A673 (cell line): ENCODE results near the gene IL11. TPM values are rescaled to one million over a fixed set of nuclear protein-coding genes. Genes with fewer than 3 reads are reported as not detected.

ENCODE experiments used
- BruUV-seq: library from RNA; stranded (reverse); fragments of 400-500 nt; replicated peaks from 2 replicates; lab custom pipeline; 2021; lab: Mats Ljungman, UMichigan
- CTCF ChIA-PET: fragments of 300-600 bp; sonication (Branson Sonifier 250); formaldehyde crosslinking; loops from one replicate; lab custom pipeline; 2022; ENCODE audit warnings: antibody characterized with exemption; lab: Charles Lee
- POLR2A ChIA-PET: fragments of 300-600 bp; sonication (Branson Sonifier 250); formaldehyde crosslinking; loops from one replicate; lab custom pipeline; 2022; ENCODE audit warnings: antibody characterized with exemption; ENCODE audit not compliant: low non-redundant PET; lab: Charles Lee
- DNase-seq: peaks from one replicate; pipeline ENCODE4 v3.0.0-alpha.2; 2015; ENCODE audit warnings: low spot score
- H3K27ac ChIP-seq: fragments of 200-600 bp; sonication (generic); 2 replicates; pipeline ENCODE4 v1.5.1; 2016; ENCODE audit warnings: mixed run types, low read depth, mild to moderate bottlenecking, mixed read lengths, antibody characterized with exemption, low read length; ENCODE audit not compliant: poor library complexity, severe bottlenecking
- H3K27me3 ChIP-seq: fragments of 200-600 bp; sonication (generic); replicated peaks from 2 replicates; pipeline ENCODE4 v1.6.1; 2017; ENCODE audit warnings: mixed run types, low read depth, mild to moderate bottlenecking, mixed read lengths, antibody characterized with exemption, low read length; ENCODE audit not compliant: insufficient read depth, poor library complexity
- H3K36me3 ChIP-seq: fragments of 200-600 bp; sonication (generic); 2 replicates; pipeline ENCODE4 v1.6.1; 2016; ENCODE audit warnings: mixed run types, mild to moderate bottlenecking, mixed read lengths, antibody characterized with exemption, low read length; ENCODE audit not compliant: insufficient read depth, poor library complexity, severe bottlenecking
- H3K4me1 ChIP-seq: fragments of 200-600 bp; sonication (generic); 2 replicates; pipeline ENCODE4 v1.6.1; 2017; ENCODE audit warnings: mixed run types, mild to moderate bottlenecking, mixed read lengths, antibody characterized with exemption, low read length; ENCODE audit not compliant: insufficient read depth, poor library complexity, severe bottlenecking
- H3K4me3 ChIP-seq: fragments of 200-600 bp; sonication (generic); 2 replicates; pipeline ENCODE4 v1.5.1; 2016; ENCODE audit warnings: low read depth, mixed run types, mild to moderate bottlenecking, mixed read lengths, low read length; ENCODE audit not compliant: poor library complexity, severe bottlenecking
- H3K9me3 ChIP-seq: fragments of 200-600 bp; sonication (generic); 2 replicates; pipeline ENCODE4 v1.6.1; 2016; ENCODE audit warnings: mixed run types, low read depth, mild to moderate bottlenecking, mixed read lengths, antibody characterized with exemption, low read length; ENCODE audit not compliant: poor library complexity, severe bottlenecking
- EZH2 ChIP-seq: fragments of 200-600 bp; sonication (generic); IDR thresholded peaks from 2 replicates; pipeline ENCODE4 v1.6.1; 2017; ENCODE audit warnings: borderline replicate concordance, low read depth, mild to moderate bottlenecking, mixed read lengths, antibody characterized with exemption, low read length; ENCODE audit not compliant: poor library complexity, severe bottlenecking
- intact Hi-C: fragments of 100-400 bp; cut with micrococcal nuclease; formaldehyde crosslinking; loops from one replicate; pipeline ENCODE4 v1.10.0; 2022; ENCODE audit not compliant: unreplicated experiment
- total RNA-seq: library from RNA; stranded (reverse); gene quantifications from 2 replicates; pipeline ENCODE4 v1.2.3, GENCODE V29; 2021
- TF ChIP-seq, protein P1 (sequence below): fragments of 300-800, 200-600 bp; sonication (generic); conservative IDR thresholded peaks from 2 replicates; pipeline ENCODE4 v1.5.1; 2017; ENCODE audit warnings: low read depth, mild to moderate bottlenecking, antibody characterized with exemption, low read length, moderate library complexity, mixed read lengths

IL11 gene
- total RNA-seq, 1 experiment from 2014 or later: 0.47 TPM

- intact Hi-C loops: no loop called here
- no peak for DNase-seq
- ChIA-PET CTCF (no interaction called here), POLR2A (interaction anchor here (0.6 kb wide), 1 partner anchor 18 kb away, joined by 4 read pairs; the partner anchor contains the start of gene KMT5C)
- Histone ChIP-seq H3K36me3 (no peaks in the 10 kb centered on the region), H3K27me3 (no peaks in the 10 kb centered on the region), H3K27ac (no peak overlapping the region), H3K4me3 (no peak overlapping the region), H3K4me1 (no peaks in the 10 kb centered on the region), H3K9me3 (no peaks in the 10 kb centered on the region)
- TF ChIP-seq EZH2: no peak
- TF ChIP-seq, protein P1, sequence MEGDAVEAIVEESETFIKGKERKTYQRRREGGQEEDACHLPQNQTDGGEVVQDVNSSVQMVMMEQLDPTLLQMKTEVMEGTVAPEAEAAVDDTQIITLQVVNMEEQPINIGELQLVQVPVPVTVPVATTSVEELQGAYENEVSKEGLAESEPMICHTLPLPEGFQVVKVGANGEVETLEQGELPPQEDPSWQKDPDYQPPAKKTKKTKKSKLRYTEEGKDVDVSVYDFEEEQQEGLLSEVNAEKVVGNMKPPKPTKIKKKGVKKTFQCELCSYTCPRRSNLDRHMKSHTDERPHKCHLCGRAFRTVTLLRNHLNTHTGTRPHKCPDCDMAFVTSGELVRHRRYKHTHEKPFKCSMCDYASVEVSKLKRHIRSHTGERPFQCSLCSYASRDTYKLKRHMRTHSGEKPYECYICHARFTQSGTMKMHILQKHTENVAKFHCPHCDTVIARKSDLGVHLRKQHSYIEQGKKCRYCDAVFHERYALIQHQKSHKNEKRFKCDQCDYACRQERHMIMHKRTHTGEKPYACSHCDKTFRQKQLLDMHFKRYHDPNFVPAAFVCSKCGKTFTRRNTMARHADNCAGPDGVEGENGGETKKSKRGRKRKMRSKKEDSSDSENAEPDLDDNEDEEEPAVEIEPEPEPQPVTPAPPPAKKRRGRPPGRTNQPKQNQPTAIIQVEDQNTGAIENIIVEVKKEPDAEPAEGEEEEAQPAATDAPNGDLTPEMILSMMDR: no peak
- no TSS peak for BruUV-seq
Measured at GRCh38 chr19:55320844-55321419, 49.3 kb downstream of the IL11 start.

DNA sequence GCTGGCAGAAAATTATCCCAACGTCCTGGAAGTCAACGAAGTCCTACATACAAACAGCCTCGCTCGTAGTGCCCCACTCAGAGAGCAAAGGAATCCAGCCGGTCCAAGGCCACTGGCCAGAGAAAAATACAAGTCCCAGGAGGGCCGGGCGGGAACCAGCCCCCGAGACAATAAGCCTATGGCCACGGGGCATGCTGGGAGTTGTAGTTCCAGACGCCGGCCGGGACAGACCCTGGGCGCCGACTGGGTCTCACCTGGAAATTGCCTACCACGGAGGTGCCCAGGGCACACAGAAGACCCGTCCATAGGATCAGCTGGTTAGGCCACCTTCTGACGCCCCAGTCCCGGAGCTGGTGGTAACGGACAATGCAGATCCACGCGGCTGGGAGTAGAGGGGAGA, 50.5 kb downstream of the IL11 start:
- H3K36me3 ChIP-seq: no peaks in the 10 kb centered on the region
- no peak overlapping the region for H3K4me3 ChIP-seq
- peak; percentile 53 for DNase-seq
- intact Hi-C loops: no loop called here
- no peaks in the 10 kb centered on the region for H3K27me3 ChIP-seq
- no TSS peak for BruUV-seq
- CTCF ChIA-PET: no interaction called here
- TF ChIP-seq EZH2: no peak
- TF ChIP-seq, protein P1: no peak
- no peak overlapping the region for H3K27ac ChIP-seq
- H3K4me1 ChIP-seq: no peaks in the 10 kb centered on the region
- no peaks in the 10 kb centered on the region for H3K9me3 ChIP-seq
- POLR2A ChIA-PET: no interaction called here

- no peaks in the 10 kb centered on the region for H3K9me3 ChIP-seq
- intact Hi-C loops: no loop called here
- TF ChIP-seq, protein P1: no peak
- no peak for TF ChIP-seq EZH2
- no peak overlapping the region for H3K4me3 ChIP-seq
- H3K36me3 ChIP-seq: no peaks in the 10 kb centered on the region
- POLR2A ChIA-PET: no interaction called here
- no peak overlapping the region for H3K27ac ChIP-seq
- H3K27me3 ChIP-seq: no peaks in the 10 kb centered on the region
- no peak for DNase-seq
- BruUV-seq: no TSS peak
- H3K4me1 ChIP-seq: no peaks in the 10 kb centered on the region
- CTCF ChIA-PET: no interaction called here
Measured at GRCh38 chr19:55316646-55317045, 53.6 kb downstream of the IL11 start.
